ENCODE measurements around the gene MUCL1.
"Not testable (repeated sequence)": the region's sequence is repeated elsewhere in the genome, so short reads cannot be mapped to it uniquely, and the experiment has no call there.

Gene MUCL1

GRCh38 chr12:54863948-54864618 lies 9.8 kb downstream of the MUCL1 start:
- H3K4me1 ChIP-seq (ENCODE audit: control insufficient read depth, insufficient read depth, low read length): no peaks in the 10 kb centered on the region
- H3K4me3 ChIP-seq (ENCODE audit: low read length): no peak overlapping the region
- H3K9ac ChIP-seq (ENCODE audit: low read length): no peak overlapping the region
- H3K27me3 ChIP-seq (replicated peaks; ENCODE audit: control insufficient read depth, insufficient read depth, low read length): peaks cover 15% of the 10 kb centered on the region
- DNase-seq (ENCODE audit: low read depth): no peak
- H3K36me3 ChIP-seq (ENCODE audit: control insufficient read depth, insufficient read depth, low read length, severe bottlenecking): no peaks in the 10 kb centered on the region
- no peaks in the 10 kb centered on the region for H3K9me3 ChIP-seq (ENCODE audit: control insufficient read depth, low read length)

- H3K4me3 ChIP-seq (ENCODE audit: low read length): no peak overlapping the region
- DNase-seq (ENCODE audit: low read depth): no peak
- no peaks in the 10 kb centered on the region for H3K4me1 ChIP-seq (ENCODE audit: control insufficient read depth, insufficient read depth, low read length)
- no peaks in the 10 kb centered on the region for H3K9me3 ChIP-seq (ENCODE audit: control insufficient read depth, low read length)
- H3K36me3 ChIP-seq (ENCODE audit: control insufficient read depth, insufficient read depth, low read length, severe bottlenecking): no peaks in the 10 kb centered on the region
- H3K9ac ChIP-seq (ENCODE audit: low read length): no peak overlapping the region
- H3K27me3 ChIP-seq (replicated peaks; ENCODE audit: control insufficient read depth, insufficient read depth, low read length): peaks cover 4% of the 10 kb centered on the region
Observed at GRCh38 chr12:54865683-54866324, 11.5 kb downstream of the MUCL1 start.

GRCh38 chr12:54868690-54869089 lies 14.4 kb downstream of the MUCL1 start:
- Histone ChIP-seq H3K27me3 (replicated peaks; ENCODE audit: control insufficient read depth, insufficient read depth, low read length) (peaks cover 4% of the 10 kb centered on the region), H3K4me3 (ENCODE audit: low read length) (no peak overlapping the region), H3K9ac (ENCODE audit: low read length) (no peak overlapping the region), H3K9me3 (ENCODE audit: control insufficient read depth, low read length) (no peaks in the 10 kb centered on the region), H3K36me3 (ENCODE audit: control insufficient read depth, insufficient read depth, low read length, severe bottlenecking) (no peaks in the 10 kb centered on the region), H3K4me1 (ENCODE audit: control insufficient read depth, insufficient read depth, low read length) (no peaks in the 10 kb centered on the region)
- no peak for DNase-seq (ENCODE audit: low read depth)

- Histone ChIP-seq H3K27me3 (replicated peaks; ENCODE audit: control insufficient read depth, insufficient read depth, low read length) (peaks cover 4% of the 10 kb centered on the region), H3K4me3 (ENCODE audit: low read length) (no peak overlapping the region), H3K36me3 (ENCODE audit: control insufficient read depth, insufficient read depth, low read length, severe bottlenecking) (no peaks in the 10 kb centered on the region), H3K9me3 (ENCODE audit: control insufficient read depth, low read length) (no peaks in the 10 kb centered on the region), H3K9ac (ENCODE audit: low read length) (no peak overlapping the region), H3K4me1 (ENCODE audit: control insufficient read depth, insufficient read depth, low read length) (no peaks in the 10 kb centered on the region)
- no peak for DNase-seq (ENCODE audit: low read depth)
Observed at GRCh38 chr12:54870048-54870447, 15.7 kb downstream of the MUCL1 start.

- no peak for DNase-seq (ENCODE audit: low read depth)
- H3K27me3 ChIP-seq (replicated peaks; ENCODE audit: control insufficient read depth, insufficient read depth, low read length): peaks cover 4% of the 10 kb centered on the region
- H3K4me1 ChIP-seq (ENCODE audit: control insufficient read depth, insufficient read depth, low read length): no peaks in the 10 kb centered on the region
- H3K9ac ChIP-seq (ENCODE audit: low read length): no peak overlapping the region
- no peak overlapping the region for H3K4me3 ChIP-seq (ENCODE audit: low read length)
- no peaks in the 10 kb centered on the region for H3K36me3 ChIP-seq (ENCODE audit: control insufficient read depth, insufficient read depth, low read length, severe bottlenecking)
- no peaks in the 10 kb centered on the region for H3K9me3 ChIP-seq (ENCODE audit: control insufficient read depth, low read length)
Observed at GRCh38 chr12:54870617-54871016, 16.3 kb downstream of the MUCL1 start.

DNA sequence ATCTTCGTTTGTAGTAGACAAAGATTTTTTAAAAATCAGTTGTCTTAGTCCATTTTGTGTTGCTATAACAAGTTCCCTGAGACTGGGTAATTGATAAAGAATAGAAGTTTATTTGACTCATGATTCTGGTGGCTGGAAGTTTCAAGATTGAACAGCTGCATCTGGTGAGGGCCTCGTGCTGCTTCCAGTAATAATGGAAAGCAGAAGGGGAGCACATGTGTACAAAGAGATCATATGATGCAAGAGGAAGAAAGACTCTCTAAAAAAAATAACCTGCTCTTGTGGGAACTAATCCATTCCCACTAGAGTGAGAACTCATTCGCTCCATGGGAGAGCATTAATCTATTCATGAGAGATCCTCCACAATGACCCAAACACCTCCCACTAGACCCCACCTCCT lies 24.8 kb downstream of the MUCL1 start:
- Histone ChIP-seq H3K9me3 (ENCODE audit: control insufficient read depth, low read length) (peaks cover 4% of the 10 kb centered on the region), H3K4me3 (ENCODE audit: low read length) (no peak overlapping the region), H3K9ac (ENCODE audit: low read length) (no peak overlapping the region), H3K27me3 (replicated peaks; ENCODE audit: control insufficient read depth, insufficient read depth, low read length) (no peaks in the 10 kb centered on the region), H3K36me3 (ENCODE audit: control insufficient read depth, insufficient read depth, low read length, severe bottlenecking) (no peaks in the 10 kb centered on the region), H3K4me1 (ENCODE audit: control insufficient read depth, insufficient read depth, low read length) (no peaks in the 10 kb centered on the region)
- DNase-seq (ENCODE audit: low read depth): peak; percentile 10

DNA sequence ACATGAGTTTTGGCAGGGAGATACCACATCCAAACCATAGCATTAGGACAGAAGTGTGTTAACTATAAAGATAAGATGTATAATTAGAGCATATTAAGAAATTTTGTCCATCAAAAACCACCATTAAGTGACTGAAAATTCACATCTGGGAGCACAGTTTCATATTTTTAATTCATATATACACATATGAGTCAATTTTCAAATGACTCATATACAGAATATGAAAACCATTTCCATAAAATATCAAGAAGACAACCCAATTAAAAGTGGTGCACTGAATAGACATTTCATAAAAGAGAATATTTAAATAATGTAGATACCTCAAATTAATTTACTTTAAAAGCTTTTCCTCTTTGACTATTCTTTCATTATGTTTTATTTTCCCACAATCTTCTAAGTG lies 25.3 kb downstream of the MUCL1 start:
- H3K9ac ChIP-seq (ENCODE audit: low read length): no peak overlapping the region
- peak; percentile 7 for DNase-seq (ENCODE audit: low read depth)
- H3K4me1 ChIP-seq (ENCODE audit: control insufficient read depth, insufficient read depth, low read length): no peaks in the 10 kb centered on the region
- peaks cover 4% of the 10 kb centered on the region for H3K9me3 ChIP-seq (ENCODE audit: control insufficient read depth, low read length)
- H3K4me3 ChIP-seq (ENCODE audit: low read length): no peak overlapping the region
- H3K36me3 ChIP-seq (ENCODE audit: control insufficient read depth, insufficient read depth, low read length, severe bottlenecking): no peaks in the 10 kb centered on the region
- H3K27me3 ChIP-seq (replicated peaks; ENCODE audit: control insufficient read depth, insufficient read depth, low read length): no peaks in the 10 kb centered on the region

- no peaks in the 10 kb centered on the region for H3K4me1 ChIP-seq (ENCODE audit: control insufficient read depth, insufficient read depth, low read length)
- no peak overlapping the region for H3K4me3 ChIP-seq (ENCODE audit: low read length)
- no peak overlapping the region for H3K9ac ChIP-seq (ENCODE audit: low read length)
- H3K36me3 ChIP-seq (ENCODE audit: control insufficient read depth, insufficient read depth, low read length, severe bottlenecking): no peaks in the 10 kb centered on the region
- no peaks in the 10 kb centered on the region for H3K27me3 ChIP-seq (replicated peaks; ENCODE audit: control insufficient read depth, insufficient read depth, low read length)
- no peak for DNase-seq (ENCODE audit: low read depth)
- H3K9me3 ChIP-seq (ENCODE audit: control insufficient read depth, low read length): peaks cover 3% of the 10 kb centered on the region
Observed at GRCh38 chr12:54882079-54882478, 27.8 kb downstream of the MUCL1 start.

- H3K9ac ChIP-seq (ENCODE audit: low read length); H3K4me1 ChIP-seq (ENCODE audit: control insufficient read depth, insufficient read depth, low read length); H3K27me3 ChIP-seq (replicated peaks; ENCODE audit: control insufficient read depth, insufficient read depth, low read length); DNase-seq (ENCODE audit: low read depth); H3K4me3 ChIP-seq (ENCODE audit: low read length); H3K36me3 ChIP-seq (ENCODE audit: control insufficient read depth, insufficient read depth, low read length, severe bottlenecking); H3K9me3 ChIP-seq (ENCODE audit: control insufficient read depth, low read length): not testable (repeated sequence)
Observed at GRCh38 chr12:54882597-54882996, 28.3 kb downstream of the MUCL1 start.

- DNase-seq (ENCODE audit: low read depth); H3K4me3 ChIP-seq (ENCODE audit: low read length); H3K36me3 ChIP-seq (ENCODE audit: control insufficient read depth, insufficient read depth, low read length, severe bottlenecking); H3K27me3 ChIP-seq (replicated peaks; ENCODE audit: control insufficient read depth, insufficient read depth, low read length); H3K4me1 ChIP-seq (ENCODE audit: control insufficient read depth, insufficient read depth, low read length); H3K9ac ChIP-seq (ENCODE audit: low read length); H3K9me3 ChIP-seq (ENCODE audit: control insufficient read depth, low read length): not testable (repeated sequence)
Observed at GRCh38 chr12:54888428-54888827, 34.1 kb downstream of the MUCL1 start.

- no peak overlapping the region for H3K9ac ChIP-seq (ENCODE audit: low read length)
- H3K4me1 ChIP-seq (ENCODE audit: control insufficient read depth, insufficient read depth, low read length): no peaks in the 10 kb centered on the region
- H3K27me3 ChIP-seq (replicated peaks; ENCODE audit: control insufficient read depth, insufficient read depth, low read length): peaks cover 6% of the 10 kb centered on the region
Observed at GRCh38 chr12:54890339-54890738, 36.0 kb downstream of the MUCL1 start.

More at GRCh38 chr12:54890339-54890738, 36.0 kb downstream of the MUCL1 start:
- Histone ChIP-seq H3K36me3 (ENCODE audit: control insufficient read depth, insufficient read depth, low read length, severe bottlenecking) (no peaks in the 10 kb centered on the region), H3K9me3 (ENCODE audit: control insufficient read depth, low read length) (no peaks in the 10 kb centered on the region), H3K4me3 (ENCODE audit: low read length) (no peak overlapping the region)
- no peak for DNase-seq (ENCODE audit: low read depth)
